Hypothalamus (tissue), 51 donors: Measurements from ENCODE around the gene SPHK2.
"Not testable (repeated sequence)": the region's sequence is repeated elsewhere in the genome, so short reads cannot be mapped to it uniquely, and the experiment has no call there.

Source experiments
- DNase-seq, 51 donors: peaks; one replicate each; lab custom pipeline; 2025; lab: John Stamatoyannopoulos, UW

Gene SPHK2

GRCh38 chr19:48624067-48624594 lies 4.8 kb downstream of the SPHK2 start:
- DNase-seq: peak; percentile 64 to 99 (median 97)

- peak in 1 of 51 donors; percentile 43 for DNase-seq
Observed at GRCh38 chr19:48624791-48625723, 5.8 kb downstream of the SPHK2 start.

- no peak for DNase-seq
Observed at GRCh38 chr19:48625891-48626327, 6.6 kb downstream of the SPHK2 start.

GRCh38 chr19:48627201-48627864 lies 8.0 kb downstream of the SPHK2 start:
- DNase-seq: no peak

- no peak for DNase-seq
Observed at GRCh38 chr19:48627865-48628314, 8.6 kb downstream of the SPHK2 start.

GRCh38 chr19:48628486-48629296 lies 9.4 kb downstream of the SPHK2 start:
- DNase-seq: peak in 1 of 51 donors; percentile 14

GRCh38 chr19:48629297-48629598 lies 9.9 kb downstream of the SPHK2 start:
- DNase-seq: no peak

GRCh38 chr19:48629599-48630295 lies 10.4 kb downstream of the SPHK2 start:
- DNase-seq: peak in 26 of 51 donors; percentile 22 to 69 (median 56)

- DNase-seq: peak in 19 of 51 donors; percentile 15 to 65 (median 39)
Observed at GRCh38 chr19:48630296-48631063, 11.2 kb downstream of the SPHK2 start.

GRCh38 chr19:48631225-48631624 lies 11.9 kb downstream of the SPHK2 start:
- DNase-seq: peak in 4 of 51 donors; percentile 20 to 37 (median 30)

GRCh38 chr19:48632286-48632685 lies 13.0 kb downstream of the SPHK2 start:
- DNase-seq: not testable (repeated sequence)

- DNase-seq: no peak
Observed at GRCh38 chr19:48632692-48633147, 13.4 kb downstream of the SPHK2 start.

GRCh38 chr19:48633148-48634035 lies 14.1 kb downstream of the SPHK2 start:
- no peak for DNase-seq

GRCh38 chr19:48634036-48634342 lies 14.7 kb downstream of the SPHK2 start:
- no peak for DNase-seq

GRCh38 chr19:48634424-48635262 lies 15.3 kb downstream of the SPHK2 start:
- peak; percentile 25 to 96 (median 91) for DNase-seq

- DNase-seq: peak in 43 of 51 donors; percentile 18 to 83 (median 56)
Observed at GRCh38 chr19:48635263-48635965, 16.1 kb downstream of the SPHK2 start.
